Right lung (tissue), 10 donors: ENCODE data around the gene PLAAT5. TPM values are rescaled to one million over a fixed set of nuclear protein-coding genes. Genes with fewer than 3 reads are reported as not detected.
"Not testable (repeated sequence)": the region's sequence is repeated elsewhere in the genome, so short reads cannot be mapped to it uniquely, and the experiment has no call there.

Experiments used
- DNase-seq, 2 donors: peaks; one replicate each; pipeline ENCODE4 v3.0.0-alpha.2; 2013
- long read RNA-seq, 8 donors: transcript quantifications; one replicate each; lab custom pipeline, GENCODE V29; 2026
- polyA plus RNA-seq, 5 donors: library from polyadenylated mRNA; unstranded; fragments of 120-200 nt; gene quantifications; one replicate each; pipeline versions ENCODE4 v1.2.1 to v1.2.3, GENCODE V29; 2013; ENCODE audit warnings: inconsistent platforms in 1 of 5, low replicate concordance in 1 of 5; ENCODE audit not compliant: insufficient read length in 5 of 5, insufficient read depth in 1 of 5

PLAAT5 gene, protein sequence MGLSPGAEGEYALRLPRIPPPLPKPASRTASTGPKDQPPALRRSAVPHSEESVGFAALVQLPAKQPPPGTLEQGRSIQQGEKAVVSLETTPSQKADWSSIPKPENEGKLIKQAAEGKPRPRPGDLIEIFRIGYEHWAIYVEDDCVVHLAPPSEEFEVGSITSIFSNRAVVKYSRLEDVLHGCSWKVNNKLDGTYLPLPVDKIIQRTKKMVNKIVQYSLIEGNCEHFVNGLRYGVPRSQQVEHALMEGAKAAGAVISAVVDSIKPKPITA
- 1 to 10 TPM in 4 of 5 donors, under 1 TPM in 1; 0.96 to 1.3 (median 1.1) TPM for polyA plus RNA-seq
- long read RNA-seq, donor 1, partial matches to known transcripts, result 14 of 15 reads
- long read RNA-seq, donor 1, other reads (novel, unspliced or antisense), result 0 of 15 reads
- long read RNA-seq, donor 2, result 0 reads
- long read RNA-seq, donor 3, partial matches to known transcripts, result 28 of 28 reads
- long read RNA-seq, donor 3, other reads (novel, unspliced or antisense), result 0 of 28 reads
- long read RNA-seq, donor 4, partial matches to known transcripts, result 15 of 15 reads
- long read RNA-seq, donor 4, other reads (novel, unspliced or antisense), result 0 of 15 reads
- long read RNA-seq, donor 5, partial matches to known transcripts, result 0 of 6 reads
- long read RNA-seq, donor 5, other reads (novel, unspliced or antisense), result 6 of 6 reads
- long read RNA-seq, donor 6, partial matches to known transcripts, result 5 of 14 reads
- long read RNA-seq, donor 6, other reads (novel, unspliced or antisense), result 9 of 14 reads
- long read RNA-seq, donor 7, partial matches to known transcripts, result 8 of 8 reads
- long read RNA-seq, donor 7, other reads (novel, unspliced or antisense), result 0 of 8 reads
- long read RNA-seq, donor 8, result 0 reads

DNA sequence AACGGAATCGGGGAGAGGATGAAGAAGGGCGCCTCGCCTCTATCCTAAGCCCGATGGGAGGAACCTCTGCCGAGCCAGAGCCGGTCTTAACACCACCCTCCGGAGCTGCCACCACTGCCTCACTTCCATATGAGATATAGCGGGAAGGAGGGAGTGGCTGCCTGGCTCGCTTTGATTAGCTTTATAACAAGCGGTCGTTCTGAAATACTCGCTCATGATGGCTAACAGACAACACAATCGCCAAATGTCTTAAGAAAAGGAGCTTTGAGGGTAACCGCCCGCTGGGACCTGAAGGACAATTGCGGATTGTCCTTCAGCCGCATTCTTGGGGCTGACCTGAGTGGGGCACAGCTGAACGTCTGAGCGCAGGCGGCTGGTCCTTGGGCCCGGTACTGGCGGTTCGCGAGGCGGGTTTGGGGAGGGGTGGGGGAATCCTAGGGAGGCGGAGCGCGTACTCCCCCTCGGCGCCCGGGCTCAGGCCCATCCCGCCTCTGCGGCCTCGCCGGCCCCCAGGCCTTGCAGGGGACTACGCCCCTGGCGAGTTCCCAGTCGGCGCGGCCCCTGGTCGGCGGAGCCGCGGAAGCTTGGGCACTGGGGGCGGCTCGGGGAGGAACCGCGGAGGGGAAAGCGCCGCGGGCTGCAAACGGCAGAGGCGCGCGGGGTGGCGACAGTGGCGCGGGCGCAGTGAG, at the start of gene PLAAT5:
Gene PLAAT5 (minus strand): TSS at position 617 of the 689 bp plus-strand sequence. CDS start 133 bp downstream, at position 484.
- peak; percentile 29 to 47 for DNase-seq

DNA sequence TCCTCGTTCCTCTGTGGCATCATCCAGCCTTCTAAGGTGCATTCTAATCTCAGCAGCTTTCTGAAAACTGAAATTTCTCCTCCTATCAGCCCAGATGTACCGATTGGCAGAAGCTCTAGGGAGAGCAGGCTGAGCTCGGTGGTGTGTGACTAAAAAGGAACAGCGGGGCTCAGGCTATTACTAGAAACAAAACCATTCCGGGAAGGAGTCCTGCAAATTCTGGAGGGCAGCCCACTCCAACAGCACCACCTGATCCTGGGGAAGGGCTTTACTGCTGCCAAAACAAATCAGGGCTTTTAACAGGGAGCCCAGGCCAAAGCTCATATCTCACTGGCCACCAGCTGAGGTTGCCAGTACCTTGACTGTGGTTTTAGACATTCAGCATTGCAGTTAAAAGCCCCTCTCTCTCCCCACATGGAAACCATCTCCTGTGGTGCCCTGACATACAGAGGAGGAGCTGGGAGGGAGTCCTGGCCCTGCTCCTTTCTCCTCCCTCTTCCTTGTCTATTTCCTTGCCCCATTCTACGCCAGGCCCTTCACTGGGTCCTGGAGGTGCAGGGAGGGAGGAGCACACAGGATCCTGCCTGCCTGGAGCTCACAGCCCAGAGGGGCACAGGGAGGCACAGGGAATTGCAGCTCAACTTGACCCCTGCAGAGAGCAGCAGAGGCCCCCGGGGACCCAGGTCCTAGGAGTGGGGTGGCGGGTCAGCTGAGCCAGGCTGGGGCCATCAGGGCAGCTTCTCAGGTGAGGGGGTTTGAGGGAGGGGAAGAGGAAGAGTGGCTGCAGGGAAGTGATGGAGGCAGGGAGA, 46.5 kb upstream of the PLAAT5 start:
- peak in 1 of 2 donors; percentile 12 for DNase-seq

DNA sequence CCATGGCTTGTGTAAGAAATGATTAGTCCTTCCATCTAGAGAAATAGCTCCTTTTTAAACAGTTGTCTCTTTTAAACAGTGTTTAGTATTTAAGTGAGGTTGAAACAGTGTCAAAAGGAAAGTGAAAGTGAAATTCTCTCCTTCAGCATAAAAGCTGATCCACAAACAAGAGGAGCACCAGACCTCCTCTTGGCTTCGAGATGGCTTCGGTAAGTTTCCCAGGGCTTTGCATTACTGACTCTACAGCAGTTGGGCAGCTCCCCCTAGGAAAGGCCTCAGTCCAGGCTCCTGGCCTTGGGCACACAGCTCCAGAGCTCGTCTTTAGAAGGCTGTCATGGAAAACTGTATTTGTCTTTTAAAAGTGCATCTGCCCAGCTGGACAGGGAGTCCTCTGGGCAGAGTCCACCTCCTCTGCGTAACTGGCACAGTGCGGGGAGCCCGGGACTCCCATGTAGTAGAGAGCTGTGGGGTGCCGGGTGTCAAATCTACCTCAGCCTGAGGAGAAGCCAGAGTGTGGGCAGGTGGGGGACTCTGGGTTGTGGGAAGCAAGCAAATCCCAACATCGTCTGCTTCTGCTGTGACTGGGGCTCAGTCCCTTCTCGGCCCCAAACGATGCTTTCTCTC, 45.8 kb upstream of the PLAAT5 start, which contains the start of gene PLAAT4:
Gene PLAAT4 (plus strand): TSS at position 140 of the 624 bp plus-strand sequence. CDS start 61 bp downstream, at position 201.
- DNase-seq, result peak in 1 of 2 donors; percentile 50

- no peak for DNase-seq
Measured at GRCh38 chr11:63535734-63536133, 44.8 kb upstream of the PLAAT5 start.

- no peak for DNase-seq
Measured at GRCh38 chr11:63534895-63535461, 44.0 kb upstream of the PLAAT5 start.

DNA sequence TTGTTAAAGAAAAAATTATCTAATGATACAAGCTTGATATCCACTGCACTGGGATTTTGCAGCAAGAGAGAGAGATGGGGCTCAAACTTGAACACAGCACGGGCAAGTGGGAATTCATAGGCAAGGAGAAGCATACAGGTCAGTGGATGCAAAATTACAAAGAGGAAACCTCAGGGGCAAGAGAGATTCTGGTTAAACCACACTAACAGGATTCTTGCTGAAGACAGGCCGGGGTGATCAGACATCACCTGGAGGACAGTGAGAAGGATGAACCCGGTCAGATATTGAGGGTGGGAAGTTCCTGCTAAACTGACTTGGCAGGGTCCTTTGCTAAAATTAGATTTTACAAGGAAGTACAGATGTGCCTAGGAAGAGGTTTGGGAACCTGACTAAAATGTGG, 43.1 kb upstream of the PLAAT5 start:
- no peak for DNase-seq

- no peak for DNase-seq
Measured at GRCh38 chr11:63532799-63533475, 42.0 kb upstream of the PLAAT5 start.

- DNase-seq, result no peak
Measured at GRCh38 chr11:63532117-63532516, 41.1 kb upstream of the PLAAT5 start.

DNA sequence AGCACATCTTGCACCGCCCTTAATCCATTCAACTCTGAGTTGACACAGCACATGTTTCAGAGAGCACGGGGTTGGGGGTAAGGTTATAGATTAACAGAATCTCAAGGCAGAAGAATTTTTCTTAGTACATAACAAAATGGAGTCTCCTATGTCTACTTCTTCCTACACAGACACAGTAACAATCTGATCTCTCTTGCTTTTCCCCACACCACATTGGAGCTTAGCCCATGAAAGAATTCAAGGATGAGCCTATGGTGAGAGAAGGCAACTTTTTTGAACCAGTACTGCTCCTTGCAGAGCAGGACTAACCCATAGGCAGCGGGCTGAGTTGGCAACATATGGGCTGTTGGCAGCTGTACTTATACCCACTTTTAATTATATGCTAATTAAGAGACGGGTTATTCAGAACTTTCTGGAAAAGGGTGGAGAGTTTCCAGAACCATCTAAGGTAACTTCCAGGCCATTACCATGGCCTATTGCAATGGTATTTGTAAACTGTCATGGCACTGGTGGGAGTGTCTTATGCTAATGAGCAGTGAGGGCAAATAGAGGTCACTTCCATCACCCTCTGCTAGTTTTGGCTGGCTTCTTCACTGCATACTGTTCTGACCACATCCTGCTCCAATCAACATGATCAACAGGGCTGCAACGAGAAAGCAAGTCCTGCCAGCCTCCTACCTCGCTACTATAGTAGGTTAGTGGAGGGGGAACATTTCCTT, 40.3 kb upstream of the PLAAT5 start:
- DNase-seq, result peak in 1 of 2 donors; percentile 35

DNA sequence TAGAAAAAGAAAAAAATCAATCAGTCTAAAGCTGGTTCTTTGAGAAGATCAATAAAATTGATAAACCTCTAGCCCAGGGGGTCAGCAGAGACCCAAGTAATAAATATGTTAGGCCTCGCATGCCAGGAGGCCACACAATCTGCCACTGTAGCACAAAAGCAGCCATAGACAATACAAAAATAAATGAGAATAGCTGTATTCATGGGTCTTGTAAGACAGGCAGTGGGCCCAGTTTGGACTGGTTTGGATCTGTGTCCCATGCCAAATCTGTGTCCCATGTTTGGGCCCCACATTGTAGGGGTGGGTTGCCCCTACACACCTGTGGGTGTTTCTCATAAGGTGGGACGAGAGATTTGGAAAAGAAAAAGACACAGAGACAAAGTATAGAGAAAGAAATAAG, 39.1 kb upstream of the PLAAT5 start:
- DNase-seq, result no peak

GRCh38 chr11:63529373-63529772, 38.4 kb upstream of the PLAAT5 start:
- DNase-seq, result not testable (repeated sequence)

- DNase-seq, result not testable (repeated sequence)
Measured at GRCh38 chr11:63528729-63529278, 37.8 kb upstream of the PLAAT5 start.

GRCh38 chr11:63528156-63528555, 37.2 kb upstream of the PLAAT5 start:
- not testable (repeated sequence) for DNase-seq

DNA sequence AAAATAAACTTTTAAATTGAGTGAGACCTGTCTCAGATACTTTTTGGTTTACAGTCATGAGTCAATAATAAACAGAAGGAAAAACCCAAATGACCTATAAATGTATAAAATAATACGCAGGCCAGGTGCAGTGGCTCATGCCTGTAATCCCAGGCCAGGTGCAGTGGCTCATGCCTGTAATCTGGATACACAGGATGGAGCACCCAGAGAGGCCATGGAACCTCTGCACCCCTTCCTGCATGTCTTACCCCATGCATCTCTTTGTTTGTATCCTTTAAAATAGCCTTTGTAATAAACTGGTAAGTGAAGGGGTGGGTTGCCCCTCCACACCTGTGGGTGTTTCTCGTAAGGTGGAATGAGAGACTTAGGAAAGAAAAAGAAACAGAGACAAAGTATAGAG, 36.7 kb upstream of the PLAAT5 start:
- DNase-seq, result no peak

- DNase-seq, result no peak
Measured at GRCh38 chr11:63523151-63523550, 32.2 kb upstream of the PLAAT5 start.

- no peak for DNase-seq
Measured at GRCh38 chr11:63521896-63522295, 30.9 kb upstream of the PLAAT5 start.

- no peak for DNase-seq
Measured at GRCh38 chr11:63520606-63521170, 29.7 kb upstream of the PLAAT5 start.

DNA sequence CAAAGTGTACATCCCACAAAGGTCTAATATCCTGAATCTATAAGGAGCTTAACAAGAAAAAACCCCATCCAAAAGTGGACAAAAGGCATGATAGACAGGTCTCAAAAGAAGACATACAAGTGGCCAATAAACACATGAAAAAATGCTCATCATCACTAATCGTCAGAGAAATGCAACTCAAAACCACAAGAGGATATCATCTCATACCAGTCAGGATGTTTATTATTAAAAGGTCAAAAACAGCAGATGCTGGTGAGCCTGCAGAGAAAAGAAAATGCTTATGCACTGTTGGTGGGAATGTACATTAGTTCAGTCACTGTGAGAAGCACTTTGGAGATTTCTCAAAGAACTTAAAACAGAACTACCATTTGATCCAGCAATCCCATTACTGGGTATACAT, 27.6 kb upstream of the PLAAT5 start:
- DNase-seq, result no peak
